Heart left ventricle (tissue), 16 donors: ENCODE results near the gene PSRC1. TPM values are rescaled to one million over a fixed set of nuclear protein-coding genes. Genes with fewer than 3 reads are reported as not detected.

ENCODE experiments used
- ATAC-seq, 4 donors: fragments of 200-7000 bp; cut with Tn5 transposase; one replicate each; pipeline ENCODE4 v1.9.1; 2020 to 2022; ENCODE audit warnings: moderate library complexity in 4 of 4, mild to moderate bottlenecking in 3 of 4, moderate number of reproducible peaks in 1 of 4
- DNase-seq, 5 donors: peaks; one replicate each; pipeline ENCODE4 v3.0.0-alpha.2; 2020
- H3K27ac ChIP-seq, 12 donors: fragments of 200-600 bp; sonication (generic) in 4 of 12; one replicate each; pipeline versions ENCODE4 v1.5.0 to v1.8.0; 2016 to 2022; ENCODE audit warnings: mild to moderate bottlenecking in 2 of 12
- H3K27me3 ChIP-seq, 9 donors: fragments of 200-600 bp; sonication (generic) in 2 of 9; one replicate each; pipeline versions ENCODE4 v1.5.1 to v1.8.0; 2016 to 2022; ENCODE audit warnings: mild to moderate bottlenecking in 3 of 9
- H3K36me3 ChIP-seq, 9 donors: fragments of 200-600 bp; sonication (generic) in 2 of 9; one replicate each; pipeline versions ENCODE4 v1.5.0 to v1.8.0; 2018 to 2022; ENCODE audit warnings: mild to moderate bottlenecking in 2 of 9
- H3K4me1 ChIP-seq, 12 donors: fragments of 200-600 bp; sonication (generic) in 4 of 12; one replicate each; pipeline versions ENCODE4 v1.5.0 to v1.8.0; 2016 to 2022; ENCODE audit warnings: mild to moderate bottlenecking in 3 of 12
- H3K4me3 ChIP-seq, 12 donors: fragments of 200-600 bp; sonication (generic) in 4 of 12; one replicate each; pipeline versions ENCODE4 v1.5.0 to v1.8.0; 2017 to 2022; ENCODE audit warnings: mild to moderate bottlenecking in 9 of 12, moderate library complexity in 4 of 12
- H3K9me3 ChIP-seq, 12 donors: fragments of 200-600 bp; sonication (generic) in 4 of 12; one replicate each; pipeline versions ENCODE4 v1.5.0 to v1.8.0; 2016 to 2022; ENCODE audit warnings: mild to moderate bottlenecking in 1 of 12
- CTCF ChIP-seq, 12 donors: fragments of 200-600 bp; sonication (generic) in 4 of 12; IDR thresholded peaks; one replicate each; pipeline versions ENCODE4 v1.5.0 to v1.8.0; 2018 to 2022; ENCODE audit warnings: antibody characterized with exemption in 12 of 12, mild to moderate bottlenecking in 5 of 12
- POLR2A ChIP-seq, 2 donors: fragments of 450-650 bp; IDR thresholded peaks; one replicate each; pipeline ENCODE4 v1.6.1; 2017; ENCODE audit warnings: antibody characterized with exemption in 2 of 2, mild to moderate bottlenecking in 2 of 2, moderate library complexity in 2 of 2
- WGBS, 4 donors: extraction: QIAGEN DNeasy Blood & Tissue Kit in 2 of 4; methylation state at CpG; one replicate each; pipeline versions ENCODE4 v1.1.5 to v1.1.7; 2013 to 2018; 5-methylcytosine and 5-hydroxymethylcytosine counted together
- intact Hi-C, 10 donors: fragments of 100-400 bp; cut with DNase I; formaldehyde crosslinking; loops; one replicate each; pipeline versions ENCODE4 v1.11.1 to v1.14.2; 2022
- polyA plus RNA-seq, 2 donors: library from polyadenylated mRNA; stranded (reverse); fragments of 200-250 nt; gene quantifications; one replicate each; pipeline ENCODE4 v1.2.3, GENCODE V29; 2013
- total RNA-seq, 9 donors: library from RNA; depleted of rRNA in 2 of 9; stranded (reverse); fragments of >200 nt in 2 of 9; fragmentation: NEBNext Ultra II Directional in 3 of 9; extraction: Animal tissue kit (Norgen Biotek cat#: 25700) in 3 of 9; gene quantifications; one replicate each; pipeline versions ENCODE4 v1.1.0 to v1.2.4, GENCODE V29; 2016 to 2023
- donor health status: ischemic (EF 13 %, LVEDD 7.1; RV severe dilation, severe dysfunction).
- donor health status: healthy with polysubstance abuse.
- donor health status: DM: no; HTN: yes; CAD: no.
- donor health status: DM: no; HTN: no; CAD: no.
- donor health status: ischemic (EF 25% LVEDD 6.9; RV normal size, moderate dysfunction).
- donor health status: ischemic (EF 25% LVEDD 5.7; RV mildly dilated, moderate dysfunction).
- donor health status: healthy.
- donor health status: DM: yes; HTN: yes; CAD: no.
- donor health status: ischemic (EF 35%, LVEDD 5.7; RV mildly dilated, moderate dysfunction).
- donor health status: nonischemic (EF 11% LVEDD 7.7; RV severe dilation, severe dysfunction).
- donor health status: DM: yes; HTN: yes; CAD: no.
- donor health status: PGD.
- donor health status: ischemic (EF 29% LVEDD 5.4; RV normal size, mild dysfunction).
- donor health status: nonischemic (EF 23%, LVEDD 6.1; RV moderate dilation, normal function).

Gene PSRC1
- total and polyA plus RNA-seq, 11 donors, result 0.23 to 3.6 (median 0.85) TPM; not detected in 1

- intact Hi-C loops, result no loop called here
- TF ChIP-seq POLR2A (IDR thresholded peaks at IDR 0.05), result no peak
- TF ChIP-seq CTCF (IDR thresholded peaks at IDR 0.05), result no peak
- Histone ChIP-seq H3K4me1 (peaks cover 0 to 27% (median 21%) of the 10 kb centered on the region in 12 donors), H3K9me3 (no peaks in the 10 kb centered on the region), H3K4me3 (no peak overlapping the region), H3K27me3 (peaks cover 0 to 3% (median 0%) of the 10 kb centered on the region in 9 donors), H3K27ac (no peak overlapping the region), H3K36me3 (peaks cover 1 to 65% (median 57%) of the 10 kb centered on the region in 9 donors)
- 90 to 93% (median 92%) methylated on average over 2 of the region's 2 CpGs for WGBS, 4 donors
- no peak for ATAC-seq
- DNase-seq, result no peak
Observed at GRCh38 chr1:109238382-109238781, 44.6 kb downstream of the PSRC1 start.

GRCh38 chr1:109237512-109237911 lies 45.4 kb downstream of the PSRC1 start:
- H3K4me1 ChIP-seq, result peaks cover 0 to 26% (median 21%) of the 10 kb centered on the region in 12 donors
- H3K27ac ChIP-seq, result no peak overlapping the region
- ATAC-seq (no peak), DNase-seq (no peak)
- peaks cover 0 to 3% (median 0%) of the 10 kb centered on the region in 9 donors for H3K27me3 ChIP-seq
- peaks cover 3 to 74% (median 65%) of the 10 kb centered on the region in 9 donors for H3K36me3 ChIP-seq
- H3K4me3 ChIP-seq, result no peak overlapping the region
- intact Hi-C loops, result no loop called here
- 92 to 100% (median 95%) methylated on average over 2 to 3 of the region's 3 CpGs for WGBS, 4 donors
- no peaks in the 10 kb centered on the region for H3K9me3 ChIP-seq
- TF ChIP-seq CTCF (IDR thresholded peaks at IDR 0.05) (no peak), POLR2A (IDR thresholded peaks at IDR 0.05) (no peak)

- WGBS, 4 donors, result 95 to 98% (median 96%) methylated on average over 7 of the region's 7 CpGs
- intact Hi-C loops, result no loop called here
Observed at GRCh38 chr1:109235137-109235536, 47.8 kb downstream of the PSRC1 start.

GRCh38 chr1:109231066-109231465 lies 51.9 kb downstream of the PSRC1 start:
- Histone ChIP-seq H3K9me3 (no peaks in the 10 kb centered on the region), H3K4me1 (no peaks in the 10 kb centered on the region), H3K27me3 (no peaks in the 10 kb centered on the region), H3K4me3 (no peak overlapping the region), H3K27ac (no peak overlapping the region), H3K36me3 (peaks cover 3 to 99% (median 92%) of the 10 kb centered on the region in 9 donors)
- 73 to 84% (median 83%) methylated on average over 3 of the region's 3 CpGs for WGBS, 4 donors
- TF ChIP-seq POLR2A (IDR thresholded peaks at IDR 0.05), result no peak
- TF ChIP-seq CTCF (IDR thresholded peaks at IDR 0.05), result no peak
- no peak for ATAC-seq
- intact Hi-C loops, result no loop called here
- no peak for DNase-seq

More at GRCh38 chr1:109235137-109235536, 47.8 kb downstream of the PSRC1 start:
- Histone ChIP-seq H3K27ac (no peak overlapping the region), H3K36me3 (peaks cover 3 to 98% (median 89%) of the 10 kb centered on the region in 9 donors), H3K4me1 (peaks cover 0 to 2% (median 0%) of the 10 kb centered on the region in 12 donors), H3K4me3 (no peak overlapping the region), H3K9me3 (no peaks in the 10 kb centered on the region), H3K27me3 (no peaks in the 10 kb centered on the region)
- ATAC-seq (no peak), DNase-seq (no peak)
- TF ChIP-seq POLR2A (IDR thresholded peaks at IDR 0.05), result no peak
- TF ChIP-seq CTCF (IDR thresholded peaks at IDR 0.05), result no peak

Other genes starting within 250 kb of the PSRC1 start
- 10 to 100 TPM; 12.2 to 22.3 (median 14.9) TPM for gene WDR47, start 241.0 kb downstream of the PSRC1 start, total RNA-seq
- gene WDR47, start 241.0 kb downstream of the PSRC1 start, polyA plus RNA-seq, result 1 to 10 TPM; 2.6 to 8.5 TPM
- 10 to 100 TPM; 34.8 to 72.1 (median 55.4) TPM for gene TAF13, start 207.1 kb downstream of the PSRC1 start, total RNA-seq
- 10 to 100 TPM; 38.1 to 83.9 TPM for gene TAF13, start 207.1 kb downstream of the PSRC1 start, polyA plus RNA-seq
- 10 to 100 TPM; 14.1 to 52.9 (median 29.9) TPM for gene TMEM167B, start 192.4 kb downstream of the PSRC1 start, total RNA-seq
- 10 to 100 TPM; 10.8 to 27.3 TPM for gene TMEM167B, start 192.4 kb downstream of the PSRC1 start, polyA plus RNA-seq
- under 1 TPM in 7 of 9 donors, not detected in 2; 0.11 to 0.83 (median 0.31) TPM for gene ELAPOR1, start 169.0 kb downstream of the PSRC1 start, total RNA-seq
- gene ELAPOR1, start 169.0 kb downstream of the PSRC1 start, polyA plus RNA-seq, result under 1 TPM; 0.04 to 0.11 TPM
- 100 to 1,000 TPM in 6 of 9 donors, 10 to 100 TPM in 3; 88.5 to 113 (median 102) TPM for gene SARS1, start 69.2 kb downstream of the PSRC1 start, total RNA-seq
- 100 to 1,000 TPM in 1 of 2 donors, 10 to 100 TPM in 1; 41.1 to 179 TPM for gene SARS1, start 69.2 kb downstream of the PSRC1 start, polyA plus RNA-seq
- 10 to 100 TPM in 1 of 9 donors, 1 to 10 TPM in 8; 2.5 to 11.9 (median 8.6) TPM for gene CELSR2, start 33.6 kb downstream of the PSRC1 start, total RNA-seq
- gene CELSR2, start 33.6 kb downstream of the PSRC1 start, polyA plus RNA-seq, result 1 to 10 TPM; 1.6 to 2.1 TPM
- 1 to 10 TPM in 2 of 9 donors, under 1 TPM in 4, not detected in 3; 0.44 to 2.5 (median 0.54) TPM for gene MYBPHL, start 23.9 kb upstream of the PSRC1 start, total RNA-seq
- under 1 TPM; 0.24 to 0.61 TPM for gene MYBPHL, start 23.9 kb upstream of the PSRC1 start, polyA plus RNA-seq
- 100 to 1,000 TPM in 7 of 9 donors, 10 to 100 TPM in 2; 75.5 to 346 (median 165) TPM for gene SORT1, start 114.8 kb upstream of the PSRC1 start, total RNA-seq
- 100 to 1,000 TPM in 1 of 2 donors, 10 to 100 TPM in 1; 36.9 to 133 TPM for gene SORT1, start 114.8 kb upstream of the PSRC1 start, polyA plus RNA-seq
- gene PSMA5, start 143.3 kb upstream of the PSRC1 start, total RNA-seq, result 10 to 100 TPM; 24.3 to 74.9 (median 61.0) TPM
- gene PSMA5, start 143.3 kb upstream of the PSRC1 start, polyA plus RNA-seq, result 10 to 100 TPM; 31.5 to 94.7 TPM
- gene SYPL2, start 183.4 kb upstream of the PSRC1 start, total RNA-seq, result 10 to 100 TPM; 11.3 to 39.7 (median 25.4) TPM
- gene SYPL2, start 183.4 kb upstream of the PSRC1 start, polyA plus RNA-seq, result 10 to 100 TPM; 14.7 to 36.3 TPM
- gene ATXN7L2, start 200.8 kb upstream of the PSRC1 start, total RNA-seq, result 1 to 10 TPM; 1.2 to 2.8 (median 2.1) TPM
- 1 to 10 TPM; 2.0 to 3.8 TPM for gene ATXN7L2, start 200.8 kb upstream of the PSRC1 start, polyA plus RNA-seq
- gene CYB561D1, start 210.9 kb upstream of the PSRC1 start, total RNA-seq, result 1 to 10 TPM; 3.4 to 8.4 (median 5.1) TPM
- 1 to 10 TPM; 2.1 to 8.1 TPM for gene CYB561D1, start 210.9 kb upstream of the PSRC1 start, polyA plus RNA-seq
- 10 to 100 TPM in 8 of 9 donors, 1 to 10 TPM in 1; 9.9 to 19.1 (median 14.9) TPM for gene AMIGO1, start 226.6 kb upstream of the PSRC1 start, total RNA-seq
- gene AMIGO1, start 226.6 kb upstream of the PSRC1 start, polyA plus RNA-seq, result 1 to 10 TPM; 4.6 to 6.2 TPM